Measurements from ENCODE around the gene EXO1. TPM values are rescaled to one million over a fixed set of nuclear protein-coding genes. Genes with fewer than 3 reads are reported as not detected.

Gene EXO1
- total and polyA plus RNA-seq, 9 donors: 0.12 to 1.3 (median 0.63) TPM

DNA sequence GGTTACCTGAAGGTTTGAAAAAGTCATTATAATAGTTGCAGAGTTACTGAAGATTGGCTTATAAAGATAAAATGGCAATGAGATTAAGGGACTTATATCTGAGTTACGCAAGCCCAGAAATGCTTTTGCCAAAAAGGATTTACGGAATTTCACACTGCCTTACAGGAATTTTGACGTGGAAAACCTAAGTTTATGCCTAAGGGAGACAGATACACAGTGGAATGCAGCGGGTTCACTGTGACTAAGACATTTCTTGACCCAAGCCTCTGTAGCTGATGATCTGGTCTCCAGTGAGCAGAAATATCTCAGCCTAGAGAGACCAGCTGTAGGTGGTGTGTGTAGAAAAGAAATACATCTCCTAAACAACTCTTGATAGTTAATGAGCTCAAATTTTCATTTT is 10.1 kb upstream of the EXO1 start:
- Histone ChIP-seq H3K36me3 (no peaks in the 10 kb centered on the region), H3K27me3 (no peaks in the 10 kb centered on the region), H3K27ac (no peak overlapping the region), H3K4me1 (ENCODE audit: insufficient read depth) (no peaks in the 10 kb centered on the region), H3K9me3 (no peaks in the 10 kb centered on the region), H3K4me3 (no peak overlapping the region)
- no peak for TF ChIP-seq POLR2A (IDR thresholded peaks at IDR 0.05)
- no peak for TF ChIP-seq EP300 (IDR thresholded peaks at IDR 0.05)
- TF ChIP-seq CTCF (IDR thresholded peaks at IDR 0.05): no peak
- no peak for DNase-seq
- 55 to 73% (median 67%) methylated on average over 4 of the region's 4 CpGs for WGBS, 3 donors
- intact Hi-C loops (cut with DNase I): loop anchor here in 1 of 4 donors (5.0 kb wide), 1 partner anchor 221 kb away; no protein-coding TSS in a partner anchor

DNA sequence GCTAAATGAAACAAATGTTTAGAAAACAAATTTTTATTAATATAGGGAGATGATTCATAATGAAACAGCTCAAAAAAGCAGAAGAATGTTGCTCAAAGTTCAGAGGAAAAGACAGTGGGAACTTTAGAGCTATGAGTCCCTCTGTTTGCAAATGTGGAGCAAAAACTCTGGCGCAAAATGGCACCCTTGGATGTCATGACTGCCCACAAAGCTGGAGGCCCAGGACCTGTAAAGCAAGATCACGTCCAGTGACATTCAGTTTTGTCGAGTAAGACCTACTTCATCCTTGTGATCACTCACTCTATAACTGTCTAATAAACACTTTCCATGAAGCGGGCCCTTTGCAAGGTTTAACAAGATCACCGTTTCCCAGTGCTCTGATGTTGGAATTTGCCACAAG is 9.1 kb upstream of the EXO1 start:
- H3K27ac ChIP-seq: no peak overlapping the region
- WGBS, 3 donors: 93 to 97% (median 94%) methylated on average over 5 of the region's 5 CpGs
- no peak for DNase-seq
- H3K27me3 ChIP-seq: no peaks in the 10 kb centered on the region
- no peaks in the 10 kb centered on the region for H3K36me3 ChIP-seq
- TF ChIP-seq CTCF (IDR thresholded peaks at IDR 0.05) (no peak), EP300 (IDR thresholded peaks at IDR 0.05) (no peak), POLR2A (IDR thresholded peaks at IDR 0.05) (no peak)
- no peaks in the 10 kb centered on the region for H3K9me3 ChIP-seq
- intact Hi-C loops (cut with DNase I): loop anchor here in 1 of 4 donors (5.0 kb wide), 1 partner anchor 222 kb away; no protein-coding TSS in a partner anchor
- no peak overlapping the region for H3K4me3 ChIP-seq
- no peaks in the 10 kb centered on the region for H3K4me1 ChIP-seq (ENCODE audit: insufficient read depth)

DNA sequence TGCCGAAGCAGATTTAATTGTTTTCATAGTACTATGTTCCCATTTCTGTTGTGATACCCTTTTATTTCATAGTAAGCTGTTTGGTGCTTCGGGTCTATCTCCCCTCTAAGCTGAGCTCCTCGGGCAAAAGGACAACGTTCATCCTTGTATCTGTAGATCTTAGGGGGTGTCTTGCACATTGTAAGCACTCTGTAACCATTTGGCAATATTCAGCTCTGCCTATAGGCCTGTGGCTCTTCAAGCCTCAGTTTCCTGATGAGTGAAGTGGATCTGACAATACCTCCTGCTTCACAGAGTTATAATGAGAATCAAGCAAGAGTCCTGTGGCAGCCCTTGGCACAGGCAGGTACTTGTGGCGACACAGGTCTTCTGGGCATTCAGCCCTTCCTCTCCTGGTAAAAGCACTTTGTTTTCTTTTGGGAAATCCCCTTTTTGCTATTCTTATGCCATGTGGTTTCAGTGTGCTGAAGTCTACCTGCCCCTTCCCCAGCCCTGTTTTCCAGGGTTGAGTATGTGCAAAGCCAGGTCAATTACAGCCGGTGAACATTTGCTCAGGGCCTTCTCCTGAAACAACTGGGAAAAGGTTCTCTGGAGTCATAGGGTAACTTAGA is 8.5 kb upstream of the EXO1 start:
- no peak for DNase-seq
- WGBS, 3 donors: 91 to 92% (median 91%) methylated on average over 6 of the region's 6 CpGs

DNA sequence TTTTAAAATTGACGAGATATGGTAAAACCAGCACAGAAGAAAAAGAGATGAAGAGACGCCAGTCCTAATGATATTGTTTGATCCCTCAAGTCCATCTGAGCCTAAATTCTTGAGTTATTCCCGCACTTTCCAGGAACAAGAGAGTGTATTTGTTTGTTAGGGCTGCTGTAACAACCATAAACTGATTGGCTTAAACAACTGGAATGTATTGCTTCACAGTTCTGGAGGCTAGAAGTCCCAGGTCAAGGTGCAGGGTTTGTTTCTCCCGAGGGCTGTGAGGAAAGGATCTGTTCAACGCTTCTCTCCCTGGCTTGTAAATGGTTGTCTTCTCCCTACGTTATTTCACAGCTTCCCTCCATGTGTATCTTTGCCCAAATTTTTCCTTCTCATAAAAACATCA is 7.8 kb upstream of the EXO1 start:
- DNase-seq: no peak
- no peak overlapping the region for H3K27ac ChIP-seq
- H3K4me3 ChIP-seq: no peak overlapping the region
- H3K9me3 ChIP-seq: no peaks in the 10 kb centered on the region
- no peaks in the 10 kb centered on the region for H3K27me3 ChIP-seq
- 78 to 83% (median 81%) methylated on average over 6 of the region's 6 CpGs for WGBS, 3 donors
- intact Hi-C loops (cut with DNase I): no loop called here
- no peaks in the 10 kb centered on the region for H3K4me1 ChIP-seq (ENCODE audit: insufficient read depth)
- TF ChIP-seq POLR2A (IDR thresholded peaks at IDR 0.05) (no peak), EP300 (IDR thresholded peaks at IDR 0.05) (no peak), CTCF (IDR thresholded peaks at IDR 0.05) (no peak)
- no peaks in the 10 kb centered on the region for H3K36me3 ChIP-seq

More for the DNA sequence above, 8.5 kb upstream of the EXO1 start:
- Histone ChIP-seq H3K27ac (no peak overlapping the region), H3K36me3 (no peaks in the 10 kb centered on the region), H3K4me3 (no peak overlapping the region), H3K4me1 (ENCODE audit: insufficient read depth) (no peaks in the 10 kb centered on the region), H3K9me3 (no peaks in the 10 kb centered on the region), H3K27me3 (no peaks in the 10 kb centered on the region)
- intact Hi-C loops (cut with DNase I): loop anchor here in 1 of 4 donors (5.0 kb wide), 1 partner anchor 222 kb away; no protein-coding TSS in a partner anchor
- TF ChIP-seq POLR2A (IDR thresholded peaks at IDR 0.05): no peak
- TF ChIP-seq EP300 (IDR thresholded peaks at IDR 0.05): no peak
- no peak for TF ChIP-seq CTCF (IDR thresholded peaks at IDR 0.05)

Data from ovary (tissue), 9 donors.